Measurements from ENCODE around the gene SLC12A3.

The SLC12A3 gene

DNA sequence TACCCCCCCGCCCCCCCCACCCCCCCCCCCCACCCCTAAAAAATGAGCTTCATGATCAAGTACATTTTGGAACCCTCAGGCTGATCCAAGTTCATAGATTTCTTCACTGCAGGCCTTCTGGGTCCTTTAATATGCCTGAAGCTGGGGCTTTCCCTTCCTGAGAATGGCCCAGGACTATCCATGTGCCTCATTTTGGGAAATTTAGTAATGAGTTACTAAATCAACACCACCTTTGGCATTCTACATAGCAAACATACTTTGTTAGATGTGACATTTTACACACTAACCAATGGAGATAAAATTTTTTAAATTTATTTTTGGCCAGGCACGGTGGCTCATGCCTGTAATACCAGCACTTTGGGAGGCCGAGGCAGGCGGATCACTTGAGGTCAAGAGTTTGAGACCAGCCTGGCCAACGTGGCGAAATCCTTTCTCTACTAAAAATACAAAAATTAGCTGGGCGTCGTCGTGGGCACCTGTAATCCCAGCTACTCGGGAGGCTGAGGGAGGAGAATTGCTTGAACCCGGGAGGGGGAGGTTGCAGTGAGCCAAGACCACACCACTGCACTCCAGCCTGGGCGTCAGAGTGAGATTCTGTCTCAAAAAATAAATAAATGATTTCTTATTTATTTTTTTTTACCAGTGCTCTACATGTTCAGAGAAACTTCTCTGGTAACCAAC, 81.0 kb downstream of the SLC12A3 start:
- no peak for DNase-seq

DNA sequence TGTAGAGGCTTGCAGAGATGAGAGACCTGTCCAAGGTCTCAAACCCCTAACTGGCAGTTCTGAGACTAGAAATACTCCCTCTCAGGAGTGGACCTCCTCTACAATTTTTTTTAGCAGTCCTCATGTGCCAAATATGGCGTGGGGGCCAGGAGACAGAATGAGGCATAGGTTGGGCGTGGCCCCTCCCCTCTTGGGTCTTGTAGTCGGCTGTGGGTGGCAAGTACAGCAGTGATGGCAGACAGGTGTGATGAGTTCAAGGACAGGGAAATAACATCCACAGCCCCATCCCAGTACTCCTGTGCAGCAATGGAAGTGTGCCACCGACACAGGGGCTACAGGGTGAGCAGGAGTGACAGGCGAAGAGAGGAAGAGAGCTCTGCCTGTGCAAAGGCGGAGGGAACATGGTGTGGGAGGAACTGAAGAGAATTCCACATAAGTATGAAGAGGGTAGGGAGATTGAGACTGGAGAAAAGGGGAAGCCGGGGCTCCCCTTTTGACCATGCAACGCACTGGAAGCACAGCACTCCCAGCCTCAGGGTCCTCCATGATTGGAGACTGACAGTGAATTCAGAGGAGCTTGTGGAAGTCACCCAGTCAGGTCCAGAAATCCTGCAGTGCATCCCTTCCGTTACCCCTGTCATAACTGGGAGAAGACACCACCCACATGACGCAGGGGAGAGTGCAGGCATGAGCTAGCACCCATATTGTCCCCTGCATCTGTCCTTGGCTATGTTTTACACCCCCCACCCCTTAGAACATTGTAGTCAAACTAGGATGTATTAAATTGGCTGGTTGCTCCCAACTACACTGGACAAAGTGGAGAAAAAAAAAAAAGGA, 82.0 kb downstream of the SLC12A3 start:
- DNase-seq, result no peak

DNA sequence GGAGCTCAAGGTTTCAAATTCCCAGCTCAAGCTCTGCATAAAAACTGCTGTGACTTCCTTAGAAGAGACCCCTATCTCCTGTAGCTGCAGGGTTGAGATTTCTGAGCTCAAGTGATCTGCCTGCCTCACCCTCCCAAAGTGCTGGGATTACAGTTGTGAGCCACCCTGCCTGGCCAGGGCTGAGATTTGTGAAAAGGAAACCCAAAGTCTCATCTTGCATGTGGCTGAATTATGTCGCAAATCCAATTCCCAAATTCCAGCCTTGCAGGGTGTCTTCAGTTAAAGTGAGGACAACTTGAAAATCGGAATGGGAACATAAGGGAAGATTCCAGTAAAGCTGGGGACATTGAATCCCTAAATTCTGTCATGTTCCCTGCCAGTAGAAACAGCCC, 82.6 kb downstream of the SLC12A3 start:
- DNase-seq, result no peak

DNA sequence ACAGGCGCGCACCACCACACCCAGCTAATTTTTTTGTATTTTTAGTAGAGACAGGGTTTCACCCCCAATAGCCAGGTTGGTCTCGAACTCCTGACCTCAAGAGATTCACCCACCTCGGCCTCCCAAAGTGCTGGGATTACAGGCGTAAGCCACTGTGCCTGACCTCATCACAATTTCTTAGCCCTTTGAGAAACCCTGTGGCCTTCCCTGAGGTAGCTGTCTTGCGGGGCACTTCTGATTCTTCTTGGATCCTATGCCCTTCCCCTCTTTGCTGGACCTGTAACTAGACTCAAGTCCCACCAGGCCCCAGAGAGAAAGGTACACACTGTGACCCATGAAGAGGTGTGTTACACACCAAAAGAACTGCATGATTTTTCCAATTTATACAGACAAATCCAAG, 83.2 kb downstream of the SLC12A3 start:
- no peak for DNase-seq

DNA sequence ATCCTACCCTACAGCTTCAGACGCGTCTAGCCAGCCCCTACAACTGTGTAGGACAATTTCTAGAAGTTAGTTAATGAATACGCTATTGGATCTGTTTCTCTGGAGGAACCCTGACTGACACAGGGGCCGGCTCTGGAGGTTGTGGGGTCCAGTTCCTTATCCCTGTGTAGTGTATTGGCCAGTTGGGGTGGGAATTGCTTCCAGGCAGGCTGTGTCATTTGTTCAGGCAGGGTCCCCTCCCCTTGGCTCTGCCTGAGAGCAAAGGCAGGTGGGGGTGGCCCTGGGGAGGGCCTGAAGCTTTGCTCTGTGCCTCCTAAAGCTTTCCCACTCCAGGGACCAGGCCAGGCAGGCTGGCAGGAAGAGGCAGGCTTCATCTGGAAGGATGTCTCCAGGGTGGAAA, 85.0 kb downstream of the SLC12A3 start:
- no peak for DNase-seq

DNA sequence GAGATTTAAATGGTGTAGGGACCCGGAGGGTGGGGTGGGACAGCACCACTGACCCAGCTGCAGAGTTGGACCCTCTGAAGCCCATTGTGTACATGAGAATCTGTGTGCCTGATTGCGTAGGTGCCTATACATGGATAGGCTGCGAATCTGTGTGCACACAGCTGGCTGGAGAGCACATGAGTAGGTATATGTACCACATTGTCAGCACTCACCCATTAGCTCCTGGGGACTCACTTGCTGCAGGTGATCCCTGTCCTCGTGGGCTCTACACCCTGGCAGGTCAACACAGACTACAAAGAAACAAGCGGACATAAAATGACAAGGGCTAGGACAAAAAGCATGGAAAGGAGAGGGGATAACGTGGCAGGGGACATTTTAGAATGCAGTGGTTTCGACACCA, 85.4 kb downstream of the SLC12A3 start:
- no peak for DNase-seq

DNA sequence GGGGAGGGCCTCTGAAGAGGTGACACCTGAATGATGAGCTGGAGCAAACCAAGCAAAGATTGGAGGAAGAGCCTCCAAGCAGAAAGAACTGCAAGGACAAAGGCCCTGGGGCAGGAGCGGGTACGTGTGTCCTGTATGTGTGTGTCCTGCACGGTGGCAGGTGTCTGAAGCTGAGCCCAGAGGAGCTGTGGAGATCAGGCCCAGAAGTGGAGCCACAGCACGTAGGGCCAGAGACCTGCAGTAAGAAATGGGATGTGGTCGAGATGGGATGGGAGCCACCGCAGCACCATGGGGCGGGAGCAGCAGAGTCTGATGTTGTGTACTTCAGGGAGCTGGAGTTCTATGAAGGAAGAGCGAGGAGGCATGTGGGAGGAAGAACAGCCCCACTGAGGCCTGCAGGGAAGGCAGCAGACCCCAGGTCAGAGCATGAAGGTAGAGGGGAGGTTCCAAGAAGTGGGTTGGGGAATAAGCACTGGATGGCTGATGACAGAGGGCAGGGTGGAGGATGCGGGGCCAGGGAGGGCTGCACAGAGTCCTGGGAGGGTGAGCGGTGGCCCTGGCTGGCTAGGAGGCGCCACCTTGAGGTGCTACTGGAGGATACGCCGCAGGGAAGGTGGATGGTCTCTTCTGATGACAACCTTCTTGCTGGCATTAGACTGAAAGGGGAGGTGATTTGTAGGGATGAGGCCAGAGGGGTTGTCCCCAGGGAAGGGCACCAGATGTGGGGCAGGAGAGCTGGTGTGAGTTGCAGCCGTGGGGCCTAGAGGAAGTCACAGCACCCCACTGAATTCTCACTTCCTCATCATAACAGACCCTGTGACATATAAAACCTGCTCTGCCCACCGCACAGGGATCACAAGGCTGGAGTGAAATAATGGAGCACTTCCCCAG, 86.1 kb downstream of the SLC12A3 start:
- DNase-seq, result peak; percentile 5

DNA sequence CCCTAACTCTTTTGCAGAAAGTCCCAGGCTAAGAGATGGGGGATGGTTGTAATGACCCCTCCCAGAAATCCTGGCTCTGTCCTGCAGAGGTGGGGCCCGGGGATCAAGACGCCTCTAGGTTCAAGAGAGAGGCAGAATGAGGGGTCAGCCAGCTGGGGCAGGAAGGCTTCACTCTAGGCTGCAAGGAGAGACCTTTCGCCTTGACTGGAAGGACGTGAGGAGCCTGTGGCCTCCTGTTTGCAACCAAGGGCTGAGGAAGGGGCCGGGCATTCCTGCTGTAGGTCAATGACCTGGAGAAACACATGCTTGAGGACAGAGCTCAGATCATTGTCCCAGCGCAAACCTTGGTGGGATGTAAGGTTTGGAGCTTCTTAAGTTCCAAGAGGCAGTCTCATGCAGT, 88.0 kb downstream of the SLC12A3 start:
- DNase-seq, result no peak

DNA sequence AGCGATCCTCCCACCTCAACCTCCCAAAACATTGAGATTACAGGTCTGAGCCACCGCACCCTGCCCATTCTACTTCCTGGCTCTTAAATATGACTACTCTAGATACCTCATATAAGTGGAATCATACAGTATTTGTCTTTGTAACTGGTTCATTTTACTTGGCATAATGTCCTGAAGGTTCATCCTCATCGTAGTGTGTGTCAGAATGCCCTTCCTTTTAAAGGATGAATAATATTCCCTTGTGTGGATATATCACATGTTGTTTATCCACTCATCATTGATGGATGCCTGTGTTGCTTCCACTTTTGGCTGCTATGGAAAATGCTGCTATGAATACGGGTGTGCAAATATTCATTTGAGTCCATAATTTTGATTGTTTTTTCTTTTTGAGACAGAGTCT, 91.1 kb downstream of the SLC12A3 start:
- no peak for DNase-seq

DNA sequence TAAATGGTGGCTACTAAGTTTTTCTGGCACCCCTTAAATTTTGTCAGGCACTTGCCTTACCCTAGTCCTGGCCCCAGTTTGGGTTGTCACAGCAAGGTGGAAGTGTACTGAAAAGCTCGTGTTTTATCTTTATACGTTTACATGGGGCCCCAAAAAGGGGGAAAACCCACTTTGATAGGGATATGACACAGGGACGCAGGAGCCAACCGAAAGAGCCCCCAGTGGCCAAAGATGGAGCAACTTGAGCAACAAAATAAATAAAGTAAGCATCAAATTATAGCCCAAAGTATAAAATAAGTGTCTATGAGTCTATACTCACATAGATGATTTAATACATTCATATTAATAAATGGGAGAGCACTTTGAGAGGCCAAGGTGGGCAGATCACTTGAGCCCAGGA, 91.7 kb downstream of the SLC12A3 start:
- no peak for DNase-seq

DNA sequence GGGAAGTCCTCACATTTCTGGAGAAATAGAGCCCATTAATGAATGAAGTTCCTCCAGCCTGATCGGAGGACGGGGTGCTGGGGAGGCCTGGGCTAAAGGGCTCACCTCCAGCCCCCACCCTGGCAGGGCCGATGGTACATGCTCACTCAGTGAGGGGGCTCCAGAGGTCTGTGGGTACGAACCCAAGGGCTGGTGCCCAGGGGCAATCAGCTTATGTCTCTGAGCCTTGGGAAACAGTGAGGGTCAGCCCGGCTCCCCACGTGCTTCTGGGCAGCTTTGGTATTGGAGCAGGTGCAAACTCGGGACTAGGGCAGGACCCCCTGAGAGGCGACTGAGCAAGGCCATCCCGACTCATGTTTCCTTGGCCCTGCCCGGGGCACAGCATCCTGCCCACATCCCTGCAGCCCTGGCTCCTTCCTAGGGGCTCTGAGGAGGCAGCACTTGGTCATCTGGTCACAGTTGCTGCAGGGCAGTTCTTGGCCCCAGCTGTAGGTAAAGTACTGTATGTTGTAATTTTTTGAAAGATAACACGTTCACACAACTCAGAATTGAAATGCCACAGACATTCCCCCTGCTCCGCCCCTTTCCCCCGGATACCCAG, 95.8 kb downstream of the SLC12A3 start:
- no peak for DNase-seq

DNA sequence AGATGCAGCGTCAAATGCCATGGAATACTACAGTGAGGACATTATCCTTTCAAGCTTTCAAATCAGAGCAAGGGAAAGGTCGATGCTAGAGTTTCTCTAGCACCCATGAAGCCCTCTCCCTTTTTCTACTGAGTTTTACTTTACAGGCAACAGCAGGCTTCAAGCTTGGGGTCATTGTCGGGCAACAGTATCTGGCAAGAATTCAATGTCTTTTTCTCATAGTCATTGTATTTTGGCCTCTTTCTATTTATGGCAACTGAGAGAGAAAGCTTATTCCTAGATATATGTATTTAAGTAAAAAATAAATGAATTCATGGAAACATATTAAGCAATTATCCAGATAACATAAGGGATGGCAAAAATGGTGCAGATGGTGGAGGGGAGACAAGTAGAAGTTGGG, 96.4 kb downstream of the SLC12A3 start:
- DNase-seq, result no peak

DNA sequence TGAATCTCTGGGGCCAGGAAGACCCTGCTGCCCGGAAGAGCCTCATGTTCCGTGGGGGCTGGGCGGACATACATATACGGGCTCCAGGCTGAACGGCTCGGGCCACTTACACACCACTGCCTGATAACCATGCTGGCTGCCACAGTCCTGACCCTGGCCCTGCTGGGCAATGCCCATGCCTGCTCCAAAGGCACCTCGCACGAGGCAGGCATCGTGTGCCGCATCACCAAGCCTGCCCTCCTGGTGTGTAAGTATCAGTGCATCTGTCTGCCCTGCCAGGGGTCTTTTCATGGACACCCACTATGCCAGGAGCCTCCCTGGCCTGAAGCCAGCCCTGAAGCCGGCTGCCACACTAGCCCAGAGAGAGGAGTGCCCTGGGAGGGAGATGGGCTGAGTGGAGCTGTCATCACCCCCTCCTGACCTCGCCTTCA, 96.9 kb downstream of the SLC12A3 start, which contains the start of gene CETP:
Gene CETP, plus strand, starts transcription at position 100 of the 431 bp plus-strand sequence. Its CDS starts 30 bp downstream, at position 130.
- DNase-seq, result no peak

DNA sequence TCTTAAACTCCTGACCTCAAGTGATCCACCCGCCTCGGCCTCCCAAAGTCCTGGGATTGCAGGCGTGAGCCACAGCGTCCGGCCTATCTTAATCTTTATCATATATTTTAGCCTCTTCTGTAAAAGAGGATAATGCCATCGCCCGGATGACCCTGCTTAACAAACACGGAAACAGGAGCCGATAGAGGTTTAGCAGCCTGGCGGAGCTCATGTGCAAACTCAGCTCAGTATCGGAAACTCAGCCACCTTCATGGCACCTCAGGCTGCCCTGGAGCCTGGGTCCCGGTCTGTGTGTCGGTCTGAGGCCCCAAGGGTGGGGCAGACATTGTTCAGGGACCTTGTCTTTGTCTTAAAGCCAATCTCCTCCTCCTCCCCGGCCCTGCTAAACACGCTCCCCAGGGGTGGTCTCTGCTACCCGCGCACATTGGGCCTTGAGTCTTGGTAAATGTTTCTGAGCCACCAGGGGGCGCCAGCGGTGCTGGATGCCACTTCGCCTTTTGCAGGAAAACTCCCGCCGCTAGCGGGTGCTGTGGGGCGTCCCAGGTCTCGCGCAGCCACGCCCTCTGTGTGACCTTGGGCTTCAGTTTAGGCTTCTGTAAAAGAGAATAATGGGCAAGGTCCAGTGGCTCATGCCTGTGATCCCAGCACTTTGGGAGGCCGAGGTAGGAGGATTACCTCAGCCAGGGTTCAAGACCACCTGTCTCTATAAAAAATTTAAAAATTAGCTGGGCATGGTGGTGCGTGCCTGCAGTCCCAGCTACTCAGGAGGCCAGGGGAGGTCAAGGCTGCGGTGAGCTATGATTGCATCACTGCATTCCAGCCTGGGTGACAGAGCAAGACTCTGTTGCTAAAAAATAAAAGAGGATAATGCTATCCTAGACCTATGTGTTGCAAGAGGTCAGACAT, 99.5 kb downstream of the SLC12A3 start:
- peak; percentile 63 for DNase-seq

Data from SHP77 treated with DMSO at 0.1 percent for 48 hours (cell line).